CD4-positive, alpha-beta T cell (primary cell): ENCODE data around the gene DNTTIP2. TPM values are rescaled to one million over a fixed set of nuclear protein-coding genes. Genes with fewer than 3 reads are reported as not detected.
A peak's percentile ranks its signal among the peaks of the same experiment; 100 is the strongest.

Experiments
- ATAC-seq: fragments of 200-7000 bp; cut with Tn5 transposase; one replicate; pipeline ENCODE4 v1.10.0; 2022; ENCODE audit warnings: mild to moderate bottlenecking; ENCODE audit not compliant: poor library complexity
- CTCF ChIA-PET: fragments of 350-600 bp; sonication (Branson Sonifier 250); formaldehyde crosslinking; loops from one replicate; lab custom pipeline; 2021; ENCODE audit warnings: antibody characterized with exemption, inconsistent platforms; lab: Charles Lee
- POLR2A ChIA-PET: fragments of 350-600 bp; sonication (Branson Sonifier 250); formaldehyde crosslinking; loops from one replicate; lab custom pipeline; 2021; ENCODE audit warnings: antibody characterized with exemption, inconsistent platforms; lab: Charles Lee
- DNase-seq, 14 experiments: peaks; one replicate each; pipeline ENCODE4 v3.0.0-alpha.2; 2013 to 2020; ENCODE audit warnings: mixed read lengths in 2 of 14
- H3K27ac ChIP-seq, 2 donors: one replicate each; pipeline versions ENCODE4 v1.5.1 to v1.7.0; 2013; ENCODE audit warnings: low read length in 2 of 2, low read depth in 1 of 2, mild to moderate bottlenecking in 1 of 2
- H3K27me3 ChIP-seq, 2 experiments: 1 replicate in 1 of 2; 2 replicates in 1 of 2; pipeline versions ENCODE4 v1.6.1 to v1.7.0; 2013; ENCODE audit warnings: low read length in 2 of 2, control low read depth in 1 of 2, mild to moderate bottlenecking in 1 of 2, moderate library complexity in 1 of 2; ENCODE audit not compliant: insufficient read depth in 2 of 2, control insufficient read depth in 1 of 2
- H3K36me3 ChIP-seq: one replicate; pipeline ENCODE4 v1.6.1; 2013; ENCODE audit warnings: low read length, control low read depth; ENCODE audit not compliant: insufficient read depth
- H3K4me1 ChIP-seq: one replicate; pipeline ENCODE4 v1.6.1; 2013; ENCODE audit warnings: low read length, control low read depth; ENCODE audit not compliant: insufficient read depth
- H3K4me3 ChIP-seq: one replicate; pipeline ENCODE4 v1.5.1; 2013; ENCODE audit warnings: mild to moderate bottlenecking, low read length, moderate library complexity
- H3K9me3 ChIP-seq, 2 experiments: 1 replicate in 1 of 2; 2 replicates in 1 of 2; pipeline versions ENCODE4 v1.6.1 to v1.7.0; 2013; ENCODE audit warnings: low read length in 2 of 2, mild to moderate bottlenecking in 2 of 2, control low read depth in 1 of 2, moderate library complexity in 1 of 2; ENCODE audit not compliant: control insufficient read depth in 1 of 2, insufficient read depth in 1 of 2
- H3K27ac Mint-ChIP-seq: one replicate; pipeline ENCODE4 v1.8.0; 2020; ENCODE audit warnings: mixed read lengths
- H3K27me3 Mint-ChIP-seq: one replicate; pipeline ENCODE4 v1.8.0; 2021; ENCODE audit warnings: mixed read lengths
- H3K36me3 Mint-ChIP-seq: one replicate; pipeline ENCODE4 v1.8.0; 2021; ENCODE audit warnings: low read depth, mixed read lengths
- H3K4me1 Mint-ChIP-seq: one replicate; pipeline ENCODE4 v1.8.0; 2021; ENCODE audit warnings: low read depth, mixed read lengths
- H3K4me3 Mint-ChIP-seq: one replicate; pipeline ENCODE4 v1.8.0; 2020; ENCODE audit warnings: mild to moderate bottlenecking, mixed read lengths
- H3K9me3 Mint-ChIP-seq: one replicate; pipeline ENCODE4 v1.8.0; 2020; ENCODE audit warnings: mixed read lengths
- CTCF ChIP-seq: fragments of 200-600 bp; IDR thresholded peaks from one replicate; pipeline ENCODE4 v1.8.0; 2022; ENCODE audit warnings: antibody characterized with exemption, mild to moderate bottlenecking
- intact Hi-C, 2 experiments: fragments of 100-400 bp; cut with DNase I in 1 of 2; cut with micrococcal nuclease in 1 of 2; formaldehyde crosslinking; loops; one replicate each; pipeline versions ENCODE4 v1.15.1 to v1.9.0; 2023 to 2025; cut with DNase I, micrococcal nuclease
- total RNA-seq, 174 experiments: library from RNA in 2 of 174; stranded (reverse) in 2 of 174; gene quantifications; one replicate each; pipeline ENCODE4 v1.2.3 and lab custom pipeline; 2021 to 2026

The DNTTIP2 gene
- total RNA-seq, 2 experiments from 2014 or later, result 110 to 120 TPM

GRCh38 chr1:93876244-93876643 is 2.8 kb downstream of the DNTTIP2 start:
- no peak for DNase-seq
- Histone ChIP-seq H3K36me3 (peaks cover 65% of the 10 kb centered on the region), H3K4me3 (no peak overlapping the region), H3K27ac (no peak overlapping the region), H3K4me1 (peaks cover 26% of the 10 kb centered on the region), H3K9me3 (no peaks in the 10 kb centered on the region), H3K27me3 (no peaks in the 10 kb centered on the region)
- no peaks in the 10 kb centered on the region for H3K9me3 Mint-ChIP-seq
- TF ChIP-seq CTCF, result no peak
- H3K36me3 Mint-ChIP-seq, result peaks cover 77% of the 10 kb centered on the region
- no peaks in the 10 kb centered on the region for H3K27me3 Mint-ChIP-seq
- intact Hi-C loops, result loop anchor here (5.0 to 10.0 kb wide), 4 partner anchors 34 to 1041 kb away; partner anchors contain the start of gene RPL5 (in 1 of the 2)
- peaks cover 47% of the 10 kb centered on the region for H3K4me1 Mint-ChIP-seq
- no peak for ATAC-seq
- peak overlapping the region; percentile 98 for H3K27ac Mint-ChIP-seq
- peak overlapping the region; percentile 100 for H3K4me3 Mint-ChIP-seq
- ChIA-PET CTCF (no interaction called here), POLR2A (no interaction called here)

- peak overlapping the region; percentile 57 for H3K27ac Mint-ChIP-seq
- H3K4me3 Mint-ChIP-seq, result peak overlapping the region; percentile 40
- CTCF ChIA-PET, result interaction anchor here (1.3 kb wide), 1 partner anchor 245 kb away, joined by 4 read pairs; no protein-coding TSS in a partner anchor
- ATAC-seq (peak; percentile 35), DNase-seq (peak in 4 of 14 experiments; percentile 22 to 75 (median 56))
- no peaks in the 10 kb centered on the region for H3K9me3 Mint-ChIP-seq
- no peak overlapping the region for H3K4me3 ChIP-seq
- H3K27me3 ChIP-seq, result no peaks in the 10 kb centered on the region
- H3K36me3 Mint-ChIP-seq, result peaks cover 91% of the 10 kb centered on the region
- intact Hi-C loops, result loop anchor here (1.0 to 10.0 kb wide), 6 partner anchors 30 to 1039 kb away; partner anchors contain the start of gene RPL5 (in 1 of the 2)
- peak overlapping the region in 1 of 2 donors; percentile 25 for H3K27ac ChIP-seq
- POLR2A ChIA-PET, result no interaction called here
- H3K4me1 ChIP-seq, result peaks cover 19% of the 10 kb centered on the region
- H3K4me1 Mint-ChIP-seq, result peaks cover 36% of the 10 kb centered on the region
- peak; percentile 57 for TF ChIP-seq CTCF
- H3K27me3 Mint-ChIP-seq, result no peaks in the 10 kb centered on the region
- H3K36me3 ChIP-seq, result peaks cover 85% of the 10 kb centered on the region
- no peaks in the 10 kb centered on the region for H3K9me3 ChIP-seq
Observed at GRCh38 chr1:93874025-93874651, 4.9 kb downstream of the DNTTIP2 start.

GRCh38 chr1:93871366-93871765 is 7.6 kb downstream of the DNTTIP2 start:
- DNase-seq (no peak), ATAC-seq (no peak)
- H3K9me3 ChIP-seq, result no peaks in the 10 kb centered on the region
- Mint-ChIP-seq H3K27ac (no peak overlapping the region), H3K4me3 (no peak overlapping the region), H3K9me3 (no peaks in the 10 kb centered on the region), H3K4me1 (peaks cover 12% of the 10 kb centered on the region), H3K27me3 (no peaks in the 10 kb centered on the region), H3K36me3 (peaks cover 85% of the 10 kb centered on the region)
- H3K4me3 ChIP-seq, result no peak overlapping the region
- no peaks in the 10 kb centered on the region for H3K27me3 ChIP-seq
- intact Hi-C loops, result loop anchor here (10.0 kb wide), 3 partner anchors 437 to 1037 kb away; partner anchors contain the start of gene RPL5 (in 1 of the 2)
- no peak overlapping the region for H3K27ac ChIP-seq
- CTCF ChIA-PET, result no interaction called here
- peaks cover 2% of the 10 kb centered on the region for H3K4me1 ChIP-seq
- POLR2A ChIA-PET, result interaction anchor here (0.6 to 0.9 kb wide), 2 partner anchors 25 to 585 kb away, joined by 3 to 4 read pairs; no protein-coding TSS in a partner anchor
- TF ChIP-seq CTCF, result no peak
- H3K36me3 ChIP-seq, result peaks cover 78% of the 10 kb centered on the region
